HepG2 (cell line): Measurements from ENCODE around the gene RPL11. TPM values are rescaled to one million over a fixed set of nuclear protein-coding genes. Genes with fewer than 3 reads are reported as not detected.

Experiments used
- CTCF ChIP-seq: sonication (generic); formaldehyde crosslinking; IDR thresholded peaks from 2 replicates; pipeline ENCODE4 v1.5.0; 2020; ENCODE audit warnings: mild to moderate bottlenecking, missing genetic modification reagents, moderate library complexity
- GATA4 ChIP-seq: sonication (generic); IDR thresholded peaks from 2 replicates; pipeline ENCODE4 v1.6.1; 2016; ENCODE audit warnings: antibody characterized with exemption, low read depth, borderline replicate concordance
- GZF1 ChIP-seq: sonication (generic); formaldehyde crosslinking; IDR thresholded peaks from 2 replicates; pipeline ENCODE4 v1.5.1; 2020; ENCODE audit warnings: mild to moderate bottlenecking, missing genetic modification reagents
- KDM3A ChIP-seq: IDR thresholded peaks from 2 replicates; pipeline ENCODE4 v1.6.1; 2018; ENCODE audit warnings: low read depth, missing compliant biosample characterization
- NFAT5 ChIP-seq: sonication (generic); formaldehyde crosslinking; IDR thresholded peaks from 2 replicates; pipeline ENCODE4 v1.4.0; 2020; ENCODE audit warnings: missing genetic modification reagents
- NR2F1 ChIP-seq, 2 experiments: fragments of 450-650 bp in 1 of 2; formaldehyde crosslinking in 1 of 2; IDR thresholded peaks; 2 replicates each; pipeline versions ENCODE4 v1.5.0 to v1.6.1; 2016 to 2020; ENCODE audit warnings: mild to moderate bottlenecking in 1 of 2, missing compliant biosample characterization in 1 of 2, missing genetic modification reagents in 1 of 2, moderate library complexity in 1 of 2
- ZBTB3 ChIP-seq: sonication (generic); formaldehyde crosslinking; IDR thresholded peaks from 2 replicates; pipeline ENCODE4 v1.4.0; 2020; ENCODE audit warnings: low read depth, mild to moderate bottlenecking, moderate library complexity, missing genetic modification reagents, borderline replicate concordance
- ZBTB44 ChIP-seq: sonication (generic); formaldehyde crosslinking; IDR thresholded peaks from 2 replicates; pipeline ENCODE4 v1.4.0; 2020; ENCODE audit warnings: missing genetic modification reagents
- ZFP62 ChIP-seq: sonication (generic); formaldehyde crosslinking; IDR thresholded peaks from 2 replicates; pipeline ENCODE4 v1.4.0; 2020; ENCODE audit warnings: missing genetic modification reagents
- ZNF225 ChIP-seq: sonication (generic); formaldehyde crosslinking; IDR thresholded peaks from 2 replicates; pipeline ENCODE4 v1.4.0; 2020; ENCODE audit warnings: mild to moderate bottlenecking, missing genetic modification reagents
- ZNF329 ChIP-seq: sonication (generic); formaldehyde crosslinking; IDR thresholded peaks from 2 replicates; pipeline ENCODE4 v1.9.0; 2021; ENCODE audit warnings: low read depth, mild to moderate bottlenecking, missing genetic modification reagents
- ZNF484 ChIP-seq: sonication (generic); formaldehyde crosslinking; IDR thresholded peaks from 2 replicates; pipeline ENCODE4 v1.5.1; 2020; ENCODE audit warnings: mild to moderate bottlenecking, low read depth, missing genetic modification reagents, borderline replicate concordance
- polyA plus RNA-seq, 8 experiments: library from polyadenylated mRNA; depleted of rRNA in 3 of 8; stranded (reverse) in 7 of 8; unstranded in 1 of 8; fragments of >200 nt; fragmentation: Illumina TruSeq in 4 of 8; extraction: Trizol in 4 of 8; gene quantifications; 2 replicates each; pipeline versions ENCODE4 v1.2.1 to v1.2.3, GENCODE V29; 2011 to 2016; ENCODE audit warnings: low read depth in 4 of 8, missing spikeins in 1 of 8, mixed read lengths in 1 of 8; ENCODE audit not compliant: insufficient read depth in 1 of 8
- total RNA-seq, 5 experiments: library from RNA; depleted of rRNA; stranded (reverse); fragments of >200 nt; fragmentation: Illumina TruSeq; extraction: Trizol; gene quantifications; 2 replicates each; pipeline ENCODE4 v1.2.3, GENCODE V29; 2016; ENCODE audit warnings: low read depth in 1 of 5
- TF ChIP-seq, protein P1 (sequence below): sonication (generic); formaldehyde crosslinking; IDR thresholded peaks from 2 replicates; pipeline ENCODE4 v1.8.0; 2023; ENCODE audit warnings: mild to moderate bottlenecking, missing genetic modification reagents
- TF ChIP-seq, protein P2 (sequence below): sonication (generic); formaldehyde crosslinking; IDR thresholded peaks from 2 replicates; pipeline ENCODE4 v1.8.1; 2022; ENCODE audit warnings: mild to moderate bottlenecking, missing genetic modification reagents

RPL11 gene
- total and polyA plus RNA-seq, 2 of the 13 experiments (the other 11 are each of a cell fraction or from before 2014, with no cell fraction given), result 1,682 to 2,010 TPM

GRCh38 chr1:23673086-23673813 lies 18.4 kb upstream of the RPL11 start (continued):
- TF ChIP-seq CTCF (CRISPR knock-in tag) (peak; percentile 27), ZBTB44 (0 out of 2 replicates have a peak, but pooled peaks have one; percentile 94), ZNF329 (CRISPR knock-in tag) (no peak), ZNF225 (CRISPR knock-in tag) (no peak), NFAT5 (CRISPR knock-in tag) (peak; percentile 77; the same call in 1 of the 2 replicates), NR2F1 (CRISPR knock-in tag; IDR thresholded peaks at IDR 0.05) (no peak), ZFP62 (CRISPR knock-in tag) (no peak), ZNF484 (CRISPR knock-in tag) (no peak), GATA4 (no peak), ZBTB3 (CRISPR knock-in tag) (no peak), GZF1 (no peak), KDM3A (no peak)
- TF ChIP-seq, protein P1, sequence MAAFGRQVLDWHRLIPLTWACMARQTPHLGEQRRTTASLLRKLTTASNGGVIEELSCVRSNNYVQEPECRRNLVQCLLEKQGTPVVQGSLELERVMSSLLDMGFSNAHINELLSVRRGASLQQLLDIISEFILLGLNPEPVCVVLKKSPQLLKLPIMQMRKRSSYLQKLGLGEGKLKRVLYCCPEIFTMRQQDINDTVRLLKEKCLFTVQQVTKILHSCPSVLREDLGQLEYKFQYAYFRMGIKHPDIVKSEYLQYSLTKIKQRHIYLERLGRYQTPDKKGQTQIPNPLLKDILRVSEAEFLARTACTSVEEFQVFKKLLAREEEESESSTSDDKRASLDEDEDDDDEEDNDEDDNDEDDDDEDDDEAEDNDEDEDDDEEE (CRISPR knock-in tag), result no peak
- TF ChIP-seq, protein P2, sequence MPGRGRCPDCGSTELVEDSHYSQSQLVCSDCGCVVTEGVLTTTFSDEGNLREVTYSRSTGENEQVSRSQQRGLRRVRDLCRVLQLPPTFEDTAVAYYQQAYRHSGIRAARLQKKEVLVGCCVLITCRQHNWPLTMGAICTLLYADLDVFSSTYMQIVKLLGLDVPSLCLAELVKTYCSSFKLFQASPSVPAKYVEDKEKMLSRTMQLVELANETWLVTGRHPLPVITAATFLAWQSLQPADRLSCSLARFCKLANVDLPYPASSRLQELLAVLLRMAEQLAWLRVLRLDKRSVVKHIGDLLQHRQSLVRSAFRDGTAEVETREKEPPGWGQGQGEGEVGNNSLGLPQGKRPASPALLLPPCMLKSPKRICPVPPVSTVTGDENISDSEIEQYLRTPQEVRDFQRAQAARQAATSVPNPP (CRISPR knock-in tag), result no peak
